IMR-90 (cell line): ENCODE measurements around the gene C19orf73. TPM values are rescaled to one million over a fixed set of nuclear protein-coding genes. Genes with fewer than 3 reads are reported as not detected.
A peak's percentile ranks its signal among the peaks of the same experiment; 100 is the strongest.

ENCODE experiments used
- ATAC-seq: fragments of 200-7000 bp; cut with Tn5 transposase; 2 replicates; pipeline ENCODE4 v1.9.1; 2020; ENCODE audit warnings: low read depth, mild to moderate bottlenecking, moderate library complexity
- BruUV-seq: library from RNA; stranded (reverse); fragments of 400-500 nt; replicated peaks from 2 replicates; lab custom pipeline; 2021; lab: Mats Ljungman, UMichigan
- CTCF ChIA-PET: fragments of 300-600 bp; formaldehyde crosslinking; extraction: SDS; loops from one replicate; lab custom pipeline; 2021; ENCODE audit warnings: antibody characterized with exemption; lab: Yijun Ruan, JAX
- POLR2A ChIA-PET: fragments of 300-600 bp; sonication (Branson Sonifier 250); formaldehyde crosslinking; loops from one replicate; lab custom pipeline; 2022; ENCODE audit warnings: antibody characterized with exemption; ENCODE audit not compliant: unreplicated experiment; lab: Charles Lee
- DNase-seq: peaks from one replicate; pipeline ENCODE4 v3.0.0; 2013
- H2AFZ ChIP-seq: replicated peaks from 2 replicates; pipeline ENCODE3; 2013; ENCODE audit warnings: low read length, mild to moderate bottlenecking; ENCODE audit not compliant: poor library complexity
- H2AK5ac ChIP-seq: 2 replicates; pipeline ENCODE4 v1.6.1; 2013; ENCODE audit warnings: low read depth, low read length, inconsistent platforms
- H2AK9ac ChIP-seq: replicated peaks from 2 replicates; pipeline ENCODE3; 2013; ENCODE audit warnings: mild to moderate bottlenecking, low read depth, low read length, moderate library complexity; ENCODE audit not compliant: poor library complexity
- H2BK120ac ChIP-seq: 2 replicates; pipeline ENCODE4 v1.6.1; 2013; ENCODE audit warnings: low read depth, low read length, inconsistent platforms
- H2BK15ac ChIP-seq: 3 replicates; pipeline ENCODE4 v1.6.1; 2013; ENCODE audit warnings: low read depth, low read length, inconsistent platforms
- H2BK20ac ChIP-seq: 2 replicates; pipeline ENCODE4 v1.6.1; 2013; ENCODE audit warnings: low read depth, mild to moderate bottlenecking, inconsistent platforms, low read length, moderate library complexity
- H2BK5ac ChIP-seq: 2 replicates; pipeline ENCODE4 v1.6.1; 2013; ENCODE audit warnings: mild to moderate bottlenecking, low read depth, low read length, inconsistent platforms; ENCODE audit not compliant: poor library complexity, severe bottlenecking
- H3K14ac ChIP-seq: replicated peaks from 2 replicates; pipeline ENCODE4 v1.6.1; 2013; ENCODE audit warnings: low read depth, low read length, inconsistent platforms
- H3K18ac ChIP-seq: 2 replicates; pipeline ENCODE4 v1.6.1; 2013; ENCODE audit warnings: low read depth, low read length, control low read depth
- H3K23ac ChIP-seq: 2 replicates; pipeline ENCODE4 v1.6.1; 2013; ENCODE audit warnings: low read depth, low read length, inconsistent platforms
- H3K27ac ChIP-seq: 2 replicates; pipeline ENCODE4 v1.5.1; 2013; ENCODE audit warnings: mild to moderate bottlenecking, control low read depth, low read length; ENCODE audit not compliant: insufficient read depth
- H3K27me3 ChIP-seq: 2 replicates; pipeline ENCODE4 v1.6.1; 2013; ENCODE audit warnings: low read length; ENCODE audit not compliant: control insufficient read depth, insufficient read depth
- H3K36me3 ChIP-seq: 2 replicates; pipeline ENCODE4 v1.6.1; 2013; ENCODE audit warnings: low read length, mixed read lengths; ENCODE audit not compliant: control insufficient read depth, insufficient read depth
- H3K4ac ChIP-seq: 2 replicates; pipeline ENCODE4 v1.6.1; 2013; ENCODE audit warnings: low read depth, low read length, inconsistent platforms
- H3K4me1 ChIP-seq: 2 replicates; pipeline ENCODE4 v1.6.1; 2013; ENCODE audit warnings: low read length, mixed read lengths; ENCODE audit not compliant: control insufficient read depth, insufficient read depth
- H3K4me2 ChIP-seq: 2 replicates; pipeline ENCODE4 v1.6.1; 2013; ENCODE audit warnings: low read depth, mild to moderate bottlenecking, control low read depth, low read length, moderate library complexity
- H3K4me3 ChIP-seq: 2 replicates; pipeline ENCODE4 v1.5.1; 2013; ENCODE audit warnings: low read depth, mild to moderate bottlenecking, control low read depth, low read length, moderate library complexity; ENCODE audit not compliant: insufficient read depth
- H3K56ac ChIP-seq: 2 replicates; pipeline ENCODE4 v1.6.1; 2013; ENCODE audit warnings: low read length, inconsistent platforms; ENCODE audit not compliant: insufficient read depth; ENCODE audit errors: extremely low read depth
- H3K79me1 ChIP-seq, 2 experiments: 2 replicates each; pipeline ENCODE4 v1.6.1; 2013; ENCODE audit warnings: low read length in 2 of 2, inconsistent platforms in 1 of 2, low read depth in 1 of 2
- H3K9ac ChIP-seq: 2 replicates; pipeline ENCODE4 v1.6.1; 2013; ENCODE audit warnings: low read depth, low read length, control low read depth
- H3K9me1 ChIP-seq: 2 replicates; pipeline ENCODE4 v1.6.1; 2013; ENCODE audit warnings: low read length, inconsistent platforms; ENCODE audit not compliant: insufficient read depth
- H3K9me3 ChIP-seq: 2 replicates; pipeline ENCODE4 v1.6.1; 2013; ENCODE audit warnings: low read length; ENCODE audit not compliant: control insufficient read depth, insufficient read depth
- H4K20me1 ChIP-seq: 2 replicates; pipeline ENCODE4 v1.6.1; 2013; ENCODE audit warnings: low read length, inconsistent platforms; ENCODE audit not compliant: insufficient read depth
- H4K5ac ChIP-seq: 2 replicates; pipeline ENCODE4 v1.6.1; 2013; ENCODE audit warnings: mild to moderate bottlenecking, low read depth, low read length, control low read depth
- H4K8ac ChIP-seq, 2 experiments: 2 replicates each; pipeline ENCODE4 v1.6.1; 2013; ENCODE audit warnings: low read depth in 2 of 2, low read length in 2 of 2, control low read depth in 1 of 2, inconsistent platforms in 1 of 2
- H4K91ac ChIP-seq: 2 replicates; pipeline ENCODE4 v1.6.1; 2013; ENCODE audit warnings: low read depth, low read length, inconsistent platforms; ENCODE audit not compliant: insufficient read depth
- BHLHE40 ChIP-seq: fragments of 150-350 bp; IDR thresholded peaks from 2 replicates; pipeline ENCODE4 v1.6.1; 2016; ENCODE audit warnings: mild to moderate bottlenecking, low read depth, low read length
- CHD1 ChIP-seq: IDR thresholded peaks from 2 replicates; pipeline ENCODE4 v1.6.1; 2012; ENCODE audit warnings: low read depth, low read length, improper control_type of control experiment
- MAFK ChIP-seq: IDR thresholded peaks from 2 replicates; pipeline ENCODE4 v1.6.1; 2012; ENCODE audit warnings: low read depth, low read length, improper control_type of control experiment
- MAZ ChIP-seq: IDR thresholded peaks from 2 replicates; pipeline ENCODE4 v1.6.1; 2012; ENCODE audit warnings: low read depth, mild to moderate bottlenecking, low read length, improper control_type of control experiment, moderate library complexity, borderline replicate concordance
- RCOR1 ChIP-seq: IDR thresholded peaks from 2 replicates; pipeline ENCODE4 v1.6.1; 2012; ENCODE audit warnings: mild to moderate bottlenecking, low read length, improper control_type of control experiment; ENCODE audit not compliant: insufficient replicate concordance
- WGBS, 2 experiments: methylation state at CpG; one replicate each; pipeline versions ENCODE4 v1.1.5 to v1.1.7; 2013; ENCODE audit warnings: missing lambda C conversion rate in 2 of 2; ENCODE audit not compliant: insufficient read length in 1 of 2; ENCODE audit errors: extremely low coverage in 2 of 2; 5-methylcytosine and 5-hydroxymethylcytosine counted together
- dilution Hi-C: fragments of 300-500 bp; cut with HindIII; formaldehyde crosslinking; loops from one replicate; pipeline ENCODE4 v1.14.3; 2018; ENCODE audit warnings: low sequenced_read_pairs; ENCODE audit not compliant: unreplicated experiment
- in situ Hi-C: fragments of 300-500 bp; cut with MboI; formaldehyde crosslinking; loops from 3 replicates; pipeline ENCODE4 v1.14.3; 2019; ENCODE audit warnings: low sequenced_read_pairs, inconsistent platforms, mixed read lengths
- intact Hi-C: fragments of 100-400 bp; cut with micrococcal nuclease; formaldehyde crosslinking; loops from 2 replicates; pipeline ENCODE4 v1.10.0; 2022
- polyA plus RNA-seq, 3 experiments: library from polyadenylated mRNA; depleted of rRNA; stranded (reverse); fragments of >200 nt; gene quantifications; 2 replicates each; pipeline ENCODE4 v1.2.3, GENCODE V29; 2012; ENCODE audit warnings: low replicate concordance in 1 of 3
- total RNA-seq: library from RNA; depleted of rRNA; stranded (reverse); fragments of >200 nt; gene quantifications from 2 replicates; pipeline ENCODE4 v1.2.3, GENCODE V29; 2012

The C19orf73 gene
- total and polyA plus RNA-seq, 2 of the 4 experiments (the other 2 are of a cell fraction) = 1.2 TPM; not detected in 1

GRCh38 chr19:49149652-49150105 is 30.7 kb upstream of the C19orf73 start:
- H3K18ac ChIP-seq = peak overlapping the region; percentile 5; the same call in 1 of the 2 replicates
- ChIA-PET CTCF (interaction anchor here (2.0 kb wide), 1 partner anchor 52 kb away, joined by 6 read pairs; no protein-coding TSS in a partner anchor), POLR2A (no interaction called here)
- no TSS peak for BruUV-seq
- no peak overlapping the region for H2BK5ac ChIP-seq
- H3K79me1 ChIP-seq = 0 out of 4 replicates have a peak, but pooled peaks cover 0 to 7% of the 10 kb centered on the region in 2 experiments
- H2BK15ac ChIP-seq = no peak overlapping the region
- H3K9me1 ChIP-seq = no peaks in the 10 kb centered on the region
- H3K9ac ChIP-seq = peak overlapping the region; percentile 53
- H4K8ac ChIP-seq = peak overlapping the region in 1 of 2 experiments; percentile 54; a peak in 3 of 4 replicates
- H3K36me3 ChIP-seq = no peaks in the 10 kb centered on the region
- peak overlapping the region; percentile 79 for H2AK9ac ChIP-seq
- H2AFZ ChIP-seq = peak overlapping the region; percentile 98
- in situ Hi-C loops = no loop called here
- H4K20me1 ChIP-seq = no peaks in the 10 kb centered on the region
- H3K27me3 ChIP-seq = no peaks in the 10 kb centered on the region; the same call in 1 of the 2 replicates
- TF ChIP-seq MAZ (peak; percentile 58), CHD1 (peak; percentile 98; the same call in 1 of the 2 replicates), MAFK (no peak), BHLHE40 (peak; percentile 99), RCOR1 (no peak)
- 0 out of 2 replicates have a peak overlapping the region, but pooled peaks have one; percentile 1 for H4K91ac ChIP-seq
- intact Hi-C loops = loop anchor here (1.0 kb wide), 1 partner anchor 30 kb away; the partner anchor contains the start of genes C19orf73 and PPFIA3
- DNase-seq (peak; percentile 83), ATAC-seq (peak; percentile 65)
- dilution Hi-C loops = no loop called here
- H3K4ac ChIP-seq = peak overlapping the region; percentile 69
- H3K23ac ChIP-seq = peak overlapping the region; percentile 90
- peak overlapping the region; percentile 91 for H3K4me2 ChIP-seq
- H2BK120ac ChIP-seq = 0 out of 2 replicates have a peak overlapping the region, but pooled peaks have one; percentile 3
- H3K14ac ChIP-seq = peak overlapping the region; percentile 77
- peak overlapping the region; percentile 11; the same call in 1 of the 2 replicates for H3K27ac ChIP-seq
- peak overlapping the region; percentile 28; the same call in 1 of the 2 replicates for H3K56ac ChIP-seq
- H4K5ac ChIP-seq = 0 out of 2 replicates have a peak overlapping the region, but pooled peaks have one; percentile 3
- no peaks in the 10 kb centered on the region for H3K9me3 ChIP-seq
- no peak overlapping the region for H2BK20ac ChIP-seq
- H2AK5ac ChIP-seq = peak overlapping the region; percentile 20; the same call in 1 of the 2 replicates
- H3K4me1 ChIP-seq = peaks cover 12% of the 10 kb centered on the region
- WGBS, 2 experiments = 0% methylated on average over 9 of the region's 23 CpGs; no CpG with 5 or more reads in 1 of the 2 experiments
- H3K4me3 ChIP-seq = peak overlapping the region; percentile 53
